Measurements from ENCODE around the gene HTT-AS. TPM values are rescaled to one million over a fixed set of nuclear protein-coding genes. Genes with fewer than 3 reads are reported as not detected.
A peak's percentile ranks its signal among the peaks of the same experiment; 100 is the strongest.

HTT-AS gene
- total and polyA plus RNA-seq, 2 of the 13 experiments (the other 11 are each of a cell fraction or from before 2014, with no cell fraction given): not detected

DNA sequence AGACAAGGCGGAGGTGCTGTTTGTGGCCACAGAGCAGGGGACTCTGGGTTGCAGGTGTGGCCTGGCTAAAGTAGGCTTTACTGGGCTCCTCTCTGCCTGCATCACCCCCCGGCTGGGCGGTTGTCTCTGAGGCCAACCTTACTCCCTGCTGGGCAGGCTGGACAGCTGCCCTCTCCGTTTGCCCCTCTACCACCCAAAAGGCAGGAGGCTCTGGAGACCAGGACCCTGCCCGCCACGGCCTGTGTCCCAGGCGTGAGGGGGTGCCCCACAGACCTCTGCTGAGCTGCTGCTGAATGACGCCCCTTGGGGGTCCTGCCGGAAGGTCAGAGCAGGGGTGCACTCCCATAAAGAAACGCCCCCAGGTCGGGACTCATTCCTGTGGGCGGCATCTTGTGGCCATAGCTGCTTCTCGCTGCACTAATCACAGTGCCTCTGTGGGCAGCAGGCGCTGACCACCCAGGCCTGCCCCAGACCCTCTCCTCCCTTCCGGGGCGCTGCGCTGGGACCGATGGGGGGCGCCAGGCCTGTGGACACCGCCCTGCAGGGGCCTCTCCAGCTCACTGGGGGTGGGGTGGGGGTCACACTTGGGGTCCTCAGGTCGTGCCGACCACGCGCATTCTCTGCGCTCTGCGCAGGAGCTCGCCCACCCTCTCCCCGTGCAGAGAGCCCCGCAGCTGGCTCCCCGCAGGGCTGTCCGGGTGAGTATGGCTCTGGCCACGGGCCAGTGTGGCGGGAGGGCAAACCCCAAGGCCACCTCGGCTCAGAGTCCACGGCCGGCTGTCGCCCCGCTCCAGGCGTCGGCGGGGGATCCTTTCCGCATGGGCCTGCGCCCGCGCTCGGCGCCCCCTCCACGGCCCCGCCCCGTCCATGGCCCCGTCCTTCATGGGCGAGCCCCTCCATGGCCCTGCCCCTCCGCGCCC is 920 bp downstream of the HTT-AS start (continued):
- peak; percentile 81; the same call in 1 of the 2 replicates for TF ChIP-seq DZIP1 (CRISPR knock-in tag; IDR thresholded peaks at IDR 0.05)
- TF ChIP-seq RFX1 (IDR thresholded peaks at IDR 0.05): no peak
- TF ChIP-seq ZNF160 (CRISPR knock-in tag; IDR thresholded peaks at IDR 0.05): 0 out of 2 replicates have a peak, but pooled peaks have one; percentile 33
- TF ChIP-seq, protein P1, sequence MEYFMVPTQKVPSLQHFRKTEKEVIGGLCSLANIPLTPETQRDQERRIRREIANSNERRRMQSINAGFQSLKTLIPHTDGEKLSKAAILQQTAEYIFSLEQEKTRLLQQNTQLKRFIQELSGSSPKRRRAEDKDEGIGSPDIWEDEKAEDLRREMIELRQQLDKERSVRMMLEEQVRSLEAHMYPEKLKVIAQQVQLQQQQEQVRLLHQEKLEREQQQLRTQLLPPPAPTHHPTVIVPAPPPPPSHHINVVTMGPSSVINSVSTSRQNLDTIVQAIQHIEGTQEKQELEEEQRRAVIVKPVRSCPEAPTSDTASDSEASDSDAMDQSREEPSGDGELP (IDR thresholded peaks at IDR 0.05; ENCODE audit: borderline replicate concordance, low read depth): peak; percentile 40; the same call in 1 of the 2 replicates
- peak; percentile 74 for TF ChIP-seq SP5 (CRISPR knock-in tag; IDR thresholded peaks at IDR 0.05; ENCODE audit: borderline replicate concordance, low read depth)
- TF ChIP-seq ESRRA (CRISPR knock-in tag; IDR thresholded peaks at IDR 0.05; ENCODE audit: low read depth): peak; percentile 78; the same call in 1 of the 2 replicates
- TF ChIP-seq ZNF567 (CRISPR knock-in tag; IDR thresholded peaks at IDR 0.05; ENCODE audit: borderline replicate concordance): no peak
- TF ChIP-seq ZNF776 (CRISPR knock-in tag; IDR thresholded peaks at IDR 0.05): no peak; the same call in 1 of the 2 replicates
- no peak for TF ChIP-seq ARID2 (CRISPR knock-in tag; IDR thresholded peaks at IDR 0.05; ENCODE audit: borderline replicate concordance)
- 0 out of 2 replicates have a peak, but pooled peaks have one; percentile 30 for TF ChIP-seq ZSCAN31 (CRISPR knock-in tag; IDR thresholded peaks at IDR 0.05; ENCODE audit: low read depth)
- no peak for TF ChIP-seq HNRNPL (IDR thresholded peaks at IDR 0.05; ENCODE audit: low read depth, low read length)
- TF ChIP-seq ZNF121 (CRISPR knock-in tag; IDR thresholded peaks at IDR 0.05): no peak
- peak; percentile 48 for TF ChIP-seq FOSL2 (CRISPR knock-in tag; IDR thresholded peaks at IDR 0.05)
- peak; percentile 44 for TF ChIP-seq ZNF18 (CRISPR knock-in tag; IDR thresholded peaks at IDR 0.05; ENCODE audit: insufficient replicate concordance)
- TF ChIP-seq ZNF781 (CRISPR knock-in tag; IDR thresholded peaks at IDR 0.05; ENCODE audit: borderline replicate concordance, not compliant biosample characterization): no peak
- TF ChIP-seq PRDM4 (CRISPR knock-in tag; IDR thresholded peaks at IDR 0.05; ENCODE audit: borderline replicate concordance): no peak
- no peak for TF ChIP-seq DNMT3B (CRISPR knock-in tag; conservative IDR thresholded peaks at IDR 0.05)
- no peak for TF ChIP-seq EZH2 (conservative IDR thresholded peaks at IDR 0.05; ENCODE audit: low read depth, low read length)
- no peak for TF ChIP-seq ZNF850 (CRISPR knock-in tag; conservative IDR thresholded peaks at IDR 0.05)
- TF ChIP-seq, protein P2, sequence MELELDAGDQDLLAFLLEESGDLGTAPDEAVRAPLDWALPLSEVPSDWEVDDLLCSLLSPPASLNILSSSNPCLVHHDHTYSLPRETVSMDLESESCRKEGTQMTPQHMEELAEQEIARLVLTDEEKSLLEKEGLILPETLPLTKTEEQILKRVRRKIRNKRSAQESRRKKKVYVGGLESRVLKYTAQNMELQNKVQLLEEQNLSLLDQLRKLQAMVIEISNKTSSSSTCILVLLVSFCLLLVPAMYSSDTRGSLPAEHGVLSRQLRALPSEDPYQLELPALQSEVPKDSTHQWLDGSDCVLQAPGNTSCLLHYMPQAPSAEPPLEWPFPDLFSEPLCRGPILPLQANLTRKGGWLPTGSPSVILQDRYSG (CRISPR knock-in tag; IDR thresholded peaks at IDR 0.05): no peak
